ENCODE data around the gene MAPKAPK2.
"Not testable (repeated sequence)": the region's sequence is repeated elsewhere in the genome, so short reads cannot be mapped to it uniquely, and the experiment has no call there.

Gene MAPKAPK2

DNA sequence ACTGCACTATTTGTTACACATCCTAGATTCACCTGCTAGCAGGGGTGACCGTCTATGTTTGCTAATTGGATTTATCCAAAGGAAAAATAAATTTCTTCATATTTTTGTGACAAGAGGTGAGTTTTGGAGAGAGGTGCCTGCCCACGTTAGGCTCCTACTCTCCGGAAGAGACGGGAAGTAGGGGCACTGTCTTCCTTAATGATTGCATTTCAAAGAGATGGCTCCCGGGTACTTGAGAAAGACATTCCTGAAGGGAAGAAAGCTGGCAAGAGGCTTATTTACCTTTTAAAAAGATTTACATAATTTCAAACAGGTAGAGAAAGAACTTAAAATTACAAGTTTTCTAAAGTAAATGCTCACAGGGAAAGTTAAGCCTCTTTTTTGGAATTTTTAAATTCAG lies 67.2 kb downstream of the MAPKAPK2 start:
- no peak for DNase-seq

GRCh38 chr1:206752481-206752880 lies 67.8 kb downstream of the MAPKAPK2 start:
- DNase-seq = no peak

GRCh38 chr1:206753141-206753540 lies 68.4 kb downstream of the MAPKAPK2 start:
- DNase-seq = no peak

GRCh38 chr1:206754011-206754410 lies 69.3 kb downstream of the MAPKAPK2 start:
- no peak for DNase-seq

DNA sequence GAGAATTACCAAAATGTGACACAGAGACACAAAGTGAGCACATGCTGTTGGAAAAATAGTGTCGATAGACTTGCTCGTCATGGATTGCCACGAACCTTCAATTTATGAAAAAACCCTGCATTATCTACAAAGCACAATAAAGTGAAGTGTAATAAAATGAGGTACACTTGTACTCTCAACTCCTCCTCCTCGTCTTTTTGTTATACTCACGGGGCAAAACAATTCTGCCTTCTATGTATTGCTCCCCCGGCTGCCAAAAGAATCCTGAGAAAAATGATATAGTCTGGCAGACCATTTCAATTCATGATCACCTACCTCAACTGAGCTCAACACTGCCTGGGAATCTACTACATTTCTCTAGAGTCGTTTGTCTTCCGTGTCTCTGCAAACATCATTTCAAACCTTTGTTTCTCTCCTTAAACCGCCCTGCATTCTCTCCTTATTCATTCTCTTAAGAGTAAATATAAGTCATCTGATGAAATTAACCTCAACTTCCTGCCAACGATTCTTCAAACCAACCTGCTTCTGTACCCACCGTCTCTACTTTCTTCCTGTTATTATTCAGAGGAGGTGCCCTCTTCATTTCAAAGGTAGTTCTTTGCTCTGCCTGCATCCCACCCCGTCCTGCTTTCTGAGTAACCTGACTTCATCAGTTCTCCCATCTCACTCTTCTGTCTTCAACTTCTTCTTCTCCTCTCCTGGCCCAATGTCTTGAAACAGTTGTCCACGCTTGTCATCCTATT lies 73.0 kb downstream of the MAPKAPK2 start:
- peak; percentile 42 for DNase-seq

- DNase-seq = no peak
Measured at GRCh38 chr1:206760590-206760989, 75.9 kb downstream of the MAPKAPK2 start.

- DNase-seq = no peak
Measured at GRCh38 chr1:206761159-206761768, 76.6 kb downstream of the MAPKAPK2 start.

- DNase-seq = not testable (repeated sequence)
Measured at GRCh38 chr1:206762741-206763364, 78.1 kb downstream of the MAPKAPK2 start.

GRCh38 chr1:206765771-206766170 lies 81.1 kb downstream of the MAPKAPK2 start:
- DNase-seq = not testable (repeated sequence)

DNA sequence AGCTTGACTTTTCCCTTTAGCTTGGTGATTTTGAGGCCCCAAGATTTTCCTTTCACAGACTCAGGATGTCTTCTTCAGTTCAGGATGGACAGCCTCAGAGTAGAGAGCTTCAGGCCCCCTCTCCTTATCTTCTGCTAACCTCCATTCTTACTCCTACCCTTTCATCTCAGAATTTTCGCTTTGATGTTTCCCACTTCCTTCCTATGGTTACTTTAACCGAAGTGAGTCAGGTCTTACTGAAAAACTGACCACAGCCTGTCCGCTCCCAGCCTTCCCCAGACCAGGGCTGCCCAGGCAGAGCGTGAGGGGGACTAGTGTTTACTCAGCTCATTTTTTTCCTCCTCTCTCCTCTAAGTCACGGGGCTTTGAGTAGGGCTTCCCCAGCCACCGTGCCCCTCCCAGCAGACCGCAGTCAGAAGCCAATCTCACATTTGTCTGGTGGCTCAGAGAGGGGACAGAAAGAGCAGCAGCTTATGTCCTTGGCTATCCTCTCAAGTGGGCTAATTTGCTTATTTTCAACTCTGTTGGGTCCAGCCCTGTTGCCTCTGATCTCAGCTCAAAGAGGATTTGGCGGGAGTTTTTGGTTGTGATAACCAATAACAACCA lies 81.6 kb downstream of the MAPKAPK2 start:
- peak; percentile 66 for DNase-seq

- no peak for DNase-seq
Measured at GRCh38 chr1:206768472-206769303, 84.0 kb downstream of the MAPKAPK2 start.

GRCh38 chr1:206769304-206769731 lies 84.6 kb downstream of the MAPKAPK2 start:
- peak; percentile 42 for DNase-seq

DNA sequence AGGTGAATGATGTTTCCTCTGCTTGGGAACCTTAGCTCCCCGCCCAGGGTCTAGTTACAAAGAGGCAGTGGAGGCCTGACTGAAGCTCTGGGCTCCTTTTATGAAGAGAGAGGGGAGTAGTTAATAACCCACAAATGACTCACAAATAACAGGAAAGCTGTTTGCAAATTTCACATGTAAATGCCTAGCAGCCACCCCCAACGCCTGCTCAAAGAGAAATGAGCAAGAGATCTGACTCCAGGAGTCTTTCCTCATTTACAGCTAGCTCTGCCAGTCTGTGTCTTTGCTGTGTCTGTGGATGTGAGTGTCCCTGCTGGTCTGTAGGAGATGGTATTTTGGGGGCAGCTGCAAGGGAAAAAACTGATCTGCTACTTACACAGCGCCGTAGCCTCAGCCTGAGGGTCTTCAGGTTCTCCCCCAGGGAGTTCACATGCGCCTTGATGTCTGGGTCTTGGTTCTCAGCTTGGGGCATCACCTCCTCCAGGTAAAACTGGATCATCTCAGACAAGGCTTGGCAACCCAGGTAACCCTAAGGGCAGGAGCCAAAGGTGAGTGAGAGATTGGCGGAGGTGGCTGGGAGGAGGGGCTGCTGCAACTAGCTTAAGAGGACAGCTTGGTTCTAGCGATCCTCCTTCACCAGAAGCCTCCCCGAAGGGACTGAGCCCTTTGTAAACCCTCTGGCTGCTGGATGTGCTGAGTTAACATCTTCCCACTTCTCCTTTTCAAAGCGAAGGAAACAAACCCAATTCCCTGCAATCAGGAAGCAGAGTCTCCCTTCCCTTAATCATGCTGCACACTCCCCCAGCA lies 86.0 kb downstream of the MAPKAPK2 start, which contains the start of gene IL19:
TSS of gene IL19 (plus strand) at position 243 of the 807 bp plus-strand sequence. CDS start 65,890 bp downstream, outside the sequence.
- DNase-seq = no peak

GRCh38 chr1:206771338-206771692 lies 86.6 kb downstream of the MAPKAPK2 start:
- no peak for DNase-seq

GRCh38 chr1:206772243-206772937 lies 87.7 kb downstream of the MAPKAPK2 start, which contains the start of gene IL10:
IL10 (minus strand) TSS chr1:206772494; CDS start chr1:206772435, 59 bp downstream.
- no peak for DNase-seq

GRCh38 chr1:206774093-206774492 lies 89.4 kb downstream of the MAPKAPK2 start:
- no peak for DNase-seq

- DNase-seq = no peak
Measured at GRCh38 chr1:206776229-206776628, 91.5 kb downstream of the MAPKAPK2 start.

DNA sequence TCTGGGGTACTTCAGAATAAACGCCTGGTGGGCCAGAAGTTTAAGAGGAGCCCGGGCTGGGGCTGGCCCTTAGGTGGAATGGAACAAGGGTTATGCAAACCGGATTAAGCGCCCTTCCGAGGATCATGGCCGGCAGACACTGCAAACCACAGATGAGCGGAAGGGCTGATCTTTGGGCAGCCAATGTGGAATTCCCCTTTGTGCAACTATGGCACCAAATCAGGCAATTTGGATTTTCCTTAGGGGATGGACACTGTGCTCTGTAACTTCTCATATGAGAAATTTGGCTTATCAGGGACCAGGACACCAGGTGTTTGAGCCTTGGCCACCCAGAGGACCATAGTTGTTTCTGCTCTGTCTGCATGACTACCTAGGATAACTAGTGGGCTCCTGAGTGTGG lies 93.3 kb downstream of the MAPKAPK2 start:
- DNase-seq = no peak

- DNase-seq = not testable (repeated sequence)
Measured at GRCh38 chr1:206778911-206779310, 94.2 kb downstream of the MAPKAPK2 start.

- no peak for DNase-seq
Measured at GRCh38 chr1:206779638-206780037, 94.9 kb downstream of the MAPKAPK2 start.

- no peak for DNase-seq
Measured at GRCh38 chr1:206782448-206782847, 97.7 kb downstream of the MAPKAPK2 start.

Measured in activated gamma-delta T cell treated with Interleukin-2 at 50 U/mL for 16 hours (primary cell).